ENCODE data around the gene CCND3. TPM values are rescaled to one million over a fixed set of nuclear protein-coding genes. Genes with fewer than 3 reads are reported as not detected.

CCND3 gene
- total and polyA plus RNA-seq, 2 of the 8 experiments (the other 6 are each of a cell fraction or from before 2014, with no cell fraction given): 30.6 to 32.9 TPM

DNA sequence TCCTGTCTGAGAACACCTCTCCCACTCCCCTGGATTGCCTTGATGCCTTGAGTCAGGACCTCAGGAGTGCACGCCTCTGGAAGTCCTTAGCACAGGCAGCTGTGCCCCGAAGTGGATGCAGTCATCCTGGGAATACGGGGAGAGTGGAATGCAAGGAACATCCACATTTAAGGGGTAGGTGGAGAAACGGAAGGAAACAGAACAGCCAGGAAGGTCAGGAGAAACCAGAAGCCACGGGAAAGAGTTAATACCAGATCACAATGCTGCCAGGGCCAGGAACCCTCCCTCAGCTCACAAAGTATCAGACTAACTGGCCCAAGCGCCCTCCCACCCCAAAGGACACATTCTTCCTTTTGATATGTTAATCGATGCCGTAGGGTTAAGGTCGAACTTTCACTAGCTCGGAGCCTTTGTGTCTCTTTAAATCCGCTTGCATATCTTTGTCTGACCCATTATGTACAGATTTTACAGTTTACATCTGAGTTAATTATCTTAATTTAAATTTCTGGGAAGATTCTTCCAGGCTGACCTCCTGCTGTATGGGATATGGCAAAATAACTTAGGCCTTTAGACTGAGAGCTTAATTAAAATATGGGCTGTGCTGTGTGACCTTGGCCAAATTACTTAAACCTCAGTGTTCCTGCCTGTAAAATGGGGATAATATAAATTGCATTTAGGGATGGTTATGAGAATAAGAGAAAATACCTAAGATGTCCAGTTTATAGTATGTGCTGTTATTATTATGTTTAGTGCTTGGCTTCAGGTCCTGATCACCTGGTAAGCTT, 24.0 kb upstream of the CCND3 start (continued):
- TF ChIP-seq, protein P1, sequence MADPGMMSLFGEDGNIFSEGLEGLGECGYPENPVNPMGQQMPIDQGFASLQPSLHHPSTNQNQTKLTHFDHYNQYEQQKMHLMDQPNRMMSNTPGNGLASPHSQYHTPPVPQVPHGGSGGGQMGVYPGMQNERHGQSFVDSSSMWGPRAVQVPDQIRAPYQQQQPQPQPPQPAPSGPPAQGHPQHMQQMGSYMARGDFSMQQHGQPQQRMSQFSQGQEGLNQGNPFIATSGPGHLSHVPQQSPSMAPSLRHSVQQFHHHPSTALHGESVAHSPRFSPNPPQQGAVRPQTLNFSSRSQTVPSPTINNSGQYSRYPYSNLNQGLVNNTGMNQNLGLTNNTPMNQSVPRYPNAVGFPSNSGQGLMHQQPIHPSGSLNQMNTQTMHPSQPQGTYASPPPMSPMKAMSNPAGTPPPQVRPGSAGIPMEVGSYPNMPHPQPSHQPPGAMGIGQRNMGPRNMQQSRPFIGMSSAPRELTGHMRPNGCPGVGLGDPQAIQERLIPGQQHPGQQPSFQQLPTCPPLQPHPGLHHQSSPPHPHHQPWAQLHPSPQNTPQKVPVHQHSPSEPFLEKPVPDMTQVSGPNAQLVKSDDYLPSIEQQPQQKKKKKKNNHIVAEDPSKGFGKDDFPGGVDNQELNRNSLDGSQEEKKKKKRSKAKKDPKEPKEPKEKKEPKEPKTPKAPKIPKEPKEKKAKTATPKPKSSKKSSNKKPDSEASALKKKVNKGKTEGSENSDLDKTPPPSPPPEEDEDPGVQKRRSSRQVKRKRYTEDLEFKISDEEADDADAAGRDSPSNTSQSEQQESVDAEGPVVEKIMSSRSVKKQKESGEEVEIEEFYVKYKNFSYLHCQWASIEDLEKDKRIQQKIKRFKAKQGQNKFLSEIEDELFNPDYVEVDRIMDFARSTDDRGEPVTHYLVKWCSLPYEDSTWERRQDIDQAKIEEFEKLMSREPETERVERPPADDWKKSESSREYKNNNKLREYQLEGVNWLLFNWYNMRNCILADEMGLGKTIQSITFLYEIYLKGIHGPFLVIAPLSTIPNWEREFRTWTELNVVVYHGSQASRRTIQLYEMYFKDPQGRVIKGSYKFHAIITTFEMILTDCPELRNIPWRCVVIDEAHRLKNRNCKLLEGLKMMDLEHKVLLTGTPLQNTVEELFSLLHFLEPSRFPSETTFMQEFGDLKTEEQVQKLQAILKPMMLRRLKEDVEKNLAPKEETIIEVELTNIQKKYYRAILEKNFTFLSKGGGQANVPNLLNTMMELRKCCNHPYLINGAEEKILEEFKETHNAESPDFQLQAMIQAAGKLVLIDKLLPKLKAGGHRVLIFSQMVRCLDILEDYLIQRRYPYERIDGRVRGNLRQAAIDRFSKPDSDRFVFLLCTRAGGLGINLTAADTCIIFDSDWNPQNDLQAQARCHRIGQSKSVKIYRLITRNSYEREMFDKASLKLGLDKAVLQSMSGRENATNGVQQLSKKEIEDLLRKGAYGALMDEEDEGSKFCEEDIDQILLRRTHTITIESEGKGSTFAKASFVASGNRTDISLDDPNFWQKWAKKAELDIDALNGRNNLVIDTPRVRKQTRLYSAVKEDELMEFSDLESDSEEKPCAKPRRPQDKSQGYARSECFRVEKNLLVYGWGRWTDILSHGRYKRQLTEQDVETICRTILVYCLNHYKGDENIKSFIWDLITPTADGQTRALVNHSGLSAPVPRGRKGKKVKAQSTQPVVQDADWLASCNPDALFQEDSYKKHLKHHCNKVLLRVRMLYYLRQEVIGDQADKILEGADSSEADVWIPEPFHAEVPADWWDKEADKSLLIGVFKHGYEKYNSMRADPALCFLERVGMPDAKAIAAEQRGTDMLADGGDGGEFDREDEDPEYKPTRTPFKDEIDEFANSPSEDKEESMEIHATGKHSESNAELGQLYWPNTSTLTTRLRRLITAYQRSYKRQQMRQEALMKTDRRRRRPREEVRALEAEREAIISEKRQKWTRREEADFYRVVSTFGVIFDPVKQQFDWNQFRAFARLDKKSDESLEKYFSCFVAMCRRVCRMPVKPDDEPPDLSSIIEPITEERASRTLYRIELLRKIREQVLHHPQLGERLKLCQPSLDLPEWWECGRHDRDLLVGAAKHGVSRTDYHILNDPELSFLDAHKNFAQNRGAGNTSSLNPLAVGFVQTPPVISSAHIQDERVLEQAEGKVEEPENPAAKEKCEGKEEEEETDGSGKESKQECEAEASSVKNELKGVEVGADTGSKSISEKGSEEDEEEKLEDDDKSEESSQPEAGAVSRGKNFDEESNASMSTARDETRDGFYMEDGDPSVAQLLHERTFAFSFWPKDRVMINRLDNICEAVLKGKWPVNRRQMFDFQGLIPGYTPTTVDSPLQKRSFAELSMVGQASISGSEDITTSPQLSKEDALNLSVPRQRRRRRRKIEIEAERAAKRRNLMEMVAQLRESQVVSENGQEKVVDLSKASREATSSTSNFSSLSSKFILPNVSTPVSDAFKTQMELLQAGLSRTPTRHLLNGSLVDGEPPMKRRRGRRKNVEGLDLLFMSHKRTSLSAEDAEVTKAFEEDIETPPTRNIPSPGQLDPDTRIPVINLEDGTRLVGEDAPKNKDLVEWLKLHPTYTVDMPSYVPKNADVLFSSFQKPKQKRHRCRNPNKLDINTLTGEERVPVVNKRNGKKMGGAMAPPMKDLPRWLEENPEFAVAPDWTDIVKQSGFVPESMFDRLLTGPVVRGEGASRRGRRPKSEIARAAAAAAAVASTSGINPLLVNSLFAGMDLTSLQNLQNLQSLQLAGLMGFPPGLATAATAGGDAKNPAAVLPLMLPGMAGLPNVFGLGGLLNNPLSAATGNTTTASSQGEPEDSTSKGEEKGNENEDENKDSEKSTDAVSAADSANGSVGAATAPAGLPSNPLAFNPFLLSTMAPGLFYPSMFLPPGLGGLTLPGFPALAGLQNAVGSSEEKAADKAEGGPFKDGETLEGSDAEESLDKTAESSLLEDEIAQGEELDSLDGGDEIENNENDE (IDR thresholded peaks at IDR 0.05; ENCODE audit: insufficient replicate concordance, low read length): peak; percentile 84
- TF ChIP-seq EGR1 (IDR thresholded peaks at IDR 0.05; ENCODE audit: borderline replicate concordance, low read depth, low read length): no peak; the same call in 1 of the 2 replicates
- TF ChIP-seq POLR2A (IDR thresholded peaks at IDR 0.05; ENCODE audit: control extremely low read depth in 1 of 2, low read depth in 2 of 2, low read length in 2 of 2): peak in 1 of 2 experiments; percentile 66; a peak in 1 of 3 replicates
- TF ChIP-seq CTBP2 (IDR thresholded peaks at IDR 0.05; ENCODE audit: borderline replicate concordance, insufficient read depth, insufficient read length, low read length): no peak
- TF ChIP-seq SP2 (IDR thresholded peaks at IDR 0.05; ENCODE audit: low read length): no peak
- peak; percentile 92 to 100; a peak in 3 of 4 replicates for TF ChIP-seq HDAC2 (IDR thresholded peaks at IDR 0.05; ENCODE audit: borderline replicate concordance in 1 of 2, low read depth in 2 of 2, low read length in 2 of 2)
- no peak for TF ChIP-seq RNF2 (IDR thresholded peaks at IDR 0.05; ENCODE audit: borderline replicate concordance, low read depth, low read length, missing control alignments, poor library complexity, severe bottlenecking)
- no peak for TF ChIP-seq MAFK (IDR thresholded peaks at IDR 0.05; ENCODE audit: low read depth, low read length)
- no peak for TF ChIP-seq ZNF274 (IDR thresholded peaks at IDR 0.05; ENCODE audit: borderline replicate concordance, extremely low read depth, low read length)

Measured in H1 (cell line).